Measurements from ENCODE around the gene MBNL1.
A peak's percentile ranks its signal among the peaks of the same experiment; 100 is the strongest.

The MBNL1 gene

GRCh38 chr3:152356870-152357276, 88.1 kb downstream of the MBNL1 start:
- peak; percentile 21 for DNase-seq (ENCODE audit: low spot score)
- TF ChIP-seq, protein P1, sequence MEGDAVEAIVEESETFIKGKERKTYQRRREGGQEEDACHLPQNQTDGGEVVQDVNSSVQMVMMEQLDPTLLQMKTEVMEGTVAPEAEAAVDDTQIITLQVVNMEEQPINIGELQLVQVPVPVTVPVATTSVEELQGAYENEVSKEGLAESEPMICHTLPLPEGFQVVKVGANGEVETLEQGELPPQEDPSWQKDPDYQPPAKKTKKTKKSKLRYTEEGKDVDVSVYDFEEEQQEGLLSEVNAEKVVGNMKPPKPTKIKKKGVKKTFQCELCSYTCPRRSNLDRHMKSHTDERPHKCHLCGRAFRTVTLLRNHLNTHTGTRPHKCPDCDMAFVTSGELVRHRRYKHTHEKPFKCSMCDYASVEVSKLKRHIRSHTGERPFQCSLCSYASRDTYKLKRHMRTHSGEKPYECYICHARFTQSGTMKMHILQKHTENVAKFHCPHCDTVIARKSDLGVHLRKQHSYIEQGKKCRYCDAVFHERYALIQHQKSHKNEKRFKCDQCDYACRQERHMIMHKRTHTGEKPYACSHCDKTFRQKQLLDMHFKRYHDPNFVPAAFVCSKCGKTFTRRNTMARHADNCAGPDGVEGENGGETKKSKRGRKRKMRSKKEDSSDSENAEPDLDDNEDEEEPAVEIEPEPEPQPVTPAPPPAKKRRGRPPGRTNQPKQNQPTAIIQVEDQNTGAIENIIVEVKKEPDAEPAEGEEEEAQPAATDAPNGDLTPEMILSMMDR (IDR thresholded peaks at IDR 0.05; ENCODE audit: extremely low read depth, missing control alignments): no peak

DNA sequence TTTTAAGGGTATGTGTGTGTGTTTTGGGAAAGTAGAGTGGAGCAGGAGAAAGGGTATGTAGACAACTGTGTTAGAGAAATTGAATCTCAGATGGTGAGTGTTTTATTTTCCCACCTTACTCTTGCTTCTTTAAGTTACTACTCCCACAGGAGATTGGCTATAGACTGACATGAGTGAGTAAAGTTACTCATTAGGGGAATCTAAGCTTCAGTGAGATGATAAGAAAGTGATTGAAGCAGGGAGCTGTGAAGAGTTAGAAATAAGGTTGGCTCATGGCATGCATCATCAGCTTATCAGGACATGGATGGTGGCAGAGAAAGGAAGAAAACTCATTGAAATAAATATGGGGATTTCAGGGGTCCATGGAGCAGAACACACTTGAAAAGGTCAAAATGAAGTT, 88.9 kb downstream of the MBNL1 start:
- TF ChIP-seq, protein P1 (IDR thresholded peaks at IDR 0.05; ENCODE audit: extremely low read depth, missing control alignments): no peak
- DNase-seq (ENCODE audit: low spot score): no peak

DNA sequence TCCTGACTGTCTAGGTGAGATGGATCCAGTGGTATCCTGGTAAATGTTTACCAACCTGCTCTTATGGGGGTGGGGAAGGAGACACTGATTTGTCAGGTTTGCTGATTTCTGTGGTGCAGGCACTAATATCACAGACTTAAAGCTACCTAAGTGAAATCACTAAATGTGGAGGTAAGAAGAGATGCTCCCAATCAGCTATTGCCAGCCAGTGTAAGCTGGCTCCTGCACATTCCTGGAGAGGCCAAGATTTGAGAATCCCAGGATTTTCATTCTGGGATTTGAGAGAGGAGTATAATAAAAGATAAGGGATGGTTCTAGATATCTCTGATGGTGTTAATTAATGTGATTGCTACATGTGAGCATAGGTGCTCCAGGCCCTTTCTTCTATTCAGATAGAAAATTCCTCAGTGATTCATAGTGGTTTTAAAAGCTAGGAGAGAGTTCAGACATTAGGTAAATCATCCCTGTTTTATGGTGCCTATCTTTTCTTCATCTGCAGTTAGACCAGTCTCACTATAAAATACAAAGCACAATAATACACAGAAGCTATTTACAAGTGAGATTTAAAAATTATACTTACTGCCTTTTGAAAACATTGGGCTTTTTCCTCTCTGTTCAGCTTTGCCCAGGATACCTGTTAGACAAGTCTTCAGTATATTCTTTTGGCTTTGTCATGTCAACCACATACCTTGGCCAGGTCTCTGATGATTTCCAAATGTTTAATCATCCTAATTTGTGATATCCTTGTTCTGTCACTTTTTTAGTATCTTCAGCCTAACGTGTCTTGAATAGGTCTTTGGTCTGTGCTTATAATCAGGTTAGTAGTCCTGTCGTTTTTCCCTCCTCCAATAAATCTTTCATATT, 90.9 kb downstream of the MBNL1 start:
- TF ChIP-seq, protein P1 (IDR thresholded peaks at IDR 0.05; ENCODE audit: extremely low read depth, missing control alignments): no peak
- no peak for DNase-seq (ENCODE audit: low spot score)

- no peak for DNase-seq (ENCODE audit: low spot score)
- TF ChIP-seq, protein P1 (IDR thresholded peaks at IDR 0.05; ENCODE audit: extremely low read depth, missing control alignments): no peak
Measured at GRCh38 chr3:152360302-152360701, 91.6 kb downstream of the MBNL1 start.

DNA sequence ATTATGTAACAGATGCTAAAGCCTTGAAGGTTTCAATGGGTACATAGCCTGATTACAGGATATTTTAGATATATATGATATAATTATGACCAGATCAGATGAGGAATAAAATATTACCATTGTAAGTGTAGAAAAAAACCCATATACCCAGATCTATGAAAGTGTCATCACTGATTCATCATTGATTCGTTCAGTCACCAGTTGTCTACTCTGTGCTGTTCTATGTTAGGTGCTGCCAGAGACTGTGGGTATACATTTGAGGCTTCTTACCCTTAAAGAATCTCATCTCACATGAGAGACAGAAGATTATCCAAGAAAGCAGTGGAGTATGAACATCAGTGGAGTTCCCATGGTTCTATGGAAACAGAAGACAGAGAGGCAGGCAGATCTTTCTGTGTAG, 92.2 kb downstream of the MBNL1 start:
- TF ChIP-seq, protein P1 (IDR thresholded peaks at IDR 0.05; ENCODE audit: extremely low read depth, missing control alignments): no peak
- DNase-seq (ENCODE audit: low spot score): no peak

GRCh38 chr3:152362086-152362485, 93.4 kb downstream of the MBNL1 start:
- TF ChIP-seq, protein P1 (IDR thresholded peaks at IDR 0.05; ENCODE audit: extremely low read depth, missing control alignments): no peak
- DNase-seq (ENCODE audit: low spot score): no peak

DNA sequence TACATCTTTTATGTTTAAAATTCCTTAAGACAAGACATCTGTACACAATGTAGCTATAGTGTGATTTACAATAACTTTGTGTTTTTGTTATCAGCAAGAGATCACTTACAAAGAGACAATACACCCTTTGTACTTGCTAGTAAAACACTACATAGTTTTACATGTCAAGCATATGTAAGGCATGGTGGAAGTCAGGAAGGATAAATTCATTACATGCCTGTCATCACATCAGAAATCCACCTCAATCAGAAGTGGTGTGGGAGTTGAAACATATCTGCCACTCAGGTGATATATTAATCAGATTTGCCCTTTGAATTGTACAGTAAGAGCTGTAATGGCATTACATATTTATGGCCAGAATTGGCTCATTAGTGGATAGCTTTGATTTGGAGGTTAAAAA, 95.5 kb downstream of the MBNL1 start:
- no peak for DNase-seq (ENCODE audit: low spot score)
- TF ChIP-seq, protein P1 (IDR thresholded peaks at IDR 0.05; ENCODE audit: extremely low read depth, missing control alignments): no peak
